DMS79 treated with DMSO at 0.1 percent for 48 hours (cell line): ENCODE results near the gene ID2.

ENCODE experiments used
- DNase-seq: peaks from one replicate; lab custom pipeline; 2025; lab: John Stamatoyannopoulos, UW

Gene ID2, protein sequence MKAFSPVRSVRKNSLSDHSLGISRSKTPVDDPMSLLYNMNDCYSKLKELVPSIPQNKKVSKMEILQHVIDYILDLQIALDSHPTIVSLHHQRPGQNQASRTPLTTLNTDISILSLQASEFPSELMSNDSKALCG

DNA sequence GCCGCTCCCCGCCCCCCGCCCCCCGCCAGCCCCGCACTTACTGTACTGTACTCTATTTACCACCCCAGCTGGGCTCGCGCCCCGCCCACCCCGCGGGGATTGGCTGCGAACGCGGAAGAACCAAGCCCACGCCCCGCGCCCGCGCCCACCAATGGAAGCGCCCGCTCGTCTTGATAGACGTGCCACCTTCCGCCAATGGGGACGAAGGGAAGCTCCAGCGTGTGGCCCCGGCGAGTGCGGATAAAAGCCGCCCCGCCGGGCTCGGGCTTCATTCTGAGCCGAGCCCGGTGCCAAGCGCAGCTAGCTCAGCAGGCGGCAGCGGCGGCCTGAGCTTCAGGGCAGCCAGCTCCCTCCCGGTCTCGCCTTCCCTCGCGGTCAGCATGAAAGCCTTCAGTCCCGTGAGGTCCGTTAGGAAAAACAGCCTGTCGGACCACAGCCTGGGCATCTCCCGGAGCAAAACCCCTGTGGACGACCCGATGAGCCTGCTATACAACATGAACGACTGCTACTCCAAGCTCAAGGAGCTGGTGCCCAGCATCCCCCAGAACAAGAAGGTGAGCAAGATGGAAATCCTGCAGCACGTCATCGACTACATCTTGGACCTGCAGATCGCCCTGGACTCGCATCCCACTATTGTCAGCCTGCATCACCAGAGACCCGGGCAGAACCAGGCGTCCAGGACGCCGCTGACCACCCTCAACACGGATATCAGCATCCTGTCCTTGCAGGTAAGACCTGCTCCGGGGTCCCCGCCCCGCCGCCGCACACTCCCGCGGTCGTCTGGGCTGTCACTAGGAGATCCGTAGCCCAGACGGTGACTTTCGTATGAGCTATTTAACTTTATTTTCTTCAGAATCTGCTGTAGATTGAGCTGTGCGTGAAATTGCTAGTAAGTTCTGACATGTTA, at the start of gene ID2:
TSS of gene ID2 (plus strand) at position 271 of the 907 bp plus-strand sequence. CDS start at position 381, 110 bp downstream.
- DNase-seq = peak; percentile 96

DNA sequence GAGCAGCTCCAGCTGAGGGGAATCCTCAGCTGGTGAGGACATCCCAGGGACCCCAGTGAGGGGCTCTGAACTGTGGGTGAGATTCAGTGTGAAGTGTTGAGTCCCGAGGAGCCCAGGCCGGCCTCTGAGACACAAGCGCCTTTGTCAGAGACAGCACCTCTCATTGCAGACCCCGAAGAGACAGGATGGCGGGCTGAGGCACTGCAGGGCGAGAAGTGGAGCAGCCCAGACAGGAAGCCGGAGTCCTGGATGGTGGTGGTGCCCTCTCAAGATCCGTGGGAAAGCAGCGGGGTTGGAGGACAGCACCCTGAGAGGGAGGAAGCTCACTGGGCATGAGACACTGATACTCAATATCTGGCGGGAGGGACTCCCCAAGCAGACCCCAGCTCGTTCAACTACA, 49.1 kb upstream of the ID2 start:
- no peak for DNase-seq

DNA sequence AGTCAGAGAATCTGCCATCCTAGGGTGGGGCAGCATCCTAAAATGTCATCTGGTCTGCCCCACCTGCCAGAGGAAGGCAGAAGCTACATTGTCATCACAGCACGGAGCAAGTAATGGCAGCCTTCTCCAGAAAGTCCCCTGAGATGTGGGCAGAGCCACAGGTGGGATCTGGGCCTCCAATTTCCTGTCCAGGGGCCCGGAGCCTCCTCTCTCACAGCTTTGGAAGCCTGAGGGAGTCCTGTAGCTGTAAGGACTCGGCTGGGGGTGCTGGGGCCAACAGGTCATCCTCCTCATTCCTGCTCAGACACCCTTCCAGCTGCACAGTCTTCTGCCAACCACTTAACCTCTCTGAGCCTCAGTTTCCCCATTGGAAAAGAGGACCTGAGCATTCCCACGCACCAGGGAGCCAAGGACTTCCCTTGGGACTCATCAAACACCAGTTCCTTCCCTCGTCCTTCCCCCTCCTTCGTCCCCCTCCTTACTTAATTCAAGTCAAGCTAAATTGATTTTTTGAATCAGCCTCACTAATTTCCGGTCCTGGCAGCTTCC, 48.6 kb upstream of the ID2 start:
- DNase-seq = no peak

DNA sequence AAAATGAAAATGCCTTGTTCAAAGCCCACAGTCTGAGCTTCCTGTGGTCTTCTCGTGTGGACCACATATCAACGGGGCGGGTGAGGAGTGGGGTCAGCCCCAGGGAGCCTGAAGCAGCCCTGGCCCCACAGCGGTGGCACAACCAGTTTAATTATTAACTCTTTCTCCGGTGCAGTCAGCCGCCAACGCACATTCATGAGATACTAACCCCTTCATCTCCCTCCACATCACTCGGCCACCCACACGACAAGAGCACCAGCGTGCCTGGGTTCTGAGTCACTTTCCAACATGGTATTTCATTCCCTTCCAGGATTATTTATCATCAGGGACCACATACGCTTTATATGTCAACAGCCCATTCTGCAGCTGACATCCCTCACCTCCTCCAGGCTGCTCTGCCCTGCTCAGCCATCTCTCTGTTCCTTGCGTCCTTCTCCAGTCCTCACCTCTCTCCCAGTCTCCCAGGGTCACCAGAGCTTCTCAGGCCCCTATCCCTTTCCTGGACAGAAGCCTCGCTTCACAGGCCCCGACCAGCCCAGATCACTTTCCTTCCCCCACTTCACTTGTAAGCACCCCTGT, 48.0 kb upstream of the ID2 start:
- no peak for DNase-seq

DNA sequence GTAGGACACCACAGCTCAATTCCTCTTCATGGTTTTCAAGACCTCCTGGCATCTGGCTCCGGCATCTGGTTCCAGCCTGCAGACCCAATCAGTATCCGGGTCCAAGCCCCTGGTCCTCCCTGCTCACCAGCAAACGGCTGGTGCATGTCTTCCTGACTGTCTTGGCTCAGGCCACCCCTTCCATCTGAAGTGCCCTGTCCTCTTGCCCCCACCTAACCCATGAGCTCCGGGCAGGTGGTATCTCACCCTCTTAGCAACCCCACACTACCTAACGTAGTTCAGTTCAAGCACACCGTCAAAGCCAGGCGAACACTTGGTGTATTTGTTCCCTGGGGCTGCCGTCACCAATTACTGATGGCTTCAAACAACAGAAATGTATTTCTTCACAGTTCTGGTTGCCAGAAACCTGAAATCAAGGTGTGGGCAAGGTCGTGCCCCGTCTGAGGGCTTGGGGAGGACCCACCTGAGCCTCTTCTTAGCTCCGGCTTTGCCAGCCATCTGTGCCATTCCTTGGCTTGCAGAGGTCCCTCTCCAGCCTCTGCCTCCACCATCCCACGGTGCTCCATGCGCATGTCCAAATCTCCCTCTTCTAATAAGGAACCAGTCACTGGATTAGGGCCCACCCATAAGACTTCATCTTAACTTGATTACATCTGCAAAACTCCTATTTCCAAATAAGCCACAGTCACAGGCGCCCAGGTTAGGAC, 47.2 kb upstream of the ID2 start:
- no peak for DNase-seq

DNA sequence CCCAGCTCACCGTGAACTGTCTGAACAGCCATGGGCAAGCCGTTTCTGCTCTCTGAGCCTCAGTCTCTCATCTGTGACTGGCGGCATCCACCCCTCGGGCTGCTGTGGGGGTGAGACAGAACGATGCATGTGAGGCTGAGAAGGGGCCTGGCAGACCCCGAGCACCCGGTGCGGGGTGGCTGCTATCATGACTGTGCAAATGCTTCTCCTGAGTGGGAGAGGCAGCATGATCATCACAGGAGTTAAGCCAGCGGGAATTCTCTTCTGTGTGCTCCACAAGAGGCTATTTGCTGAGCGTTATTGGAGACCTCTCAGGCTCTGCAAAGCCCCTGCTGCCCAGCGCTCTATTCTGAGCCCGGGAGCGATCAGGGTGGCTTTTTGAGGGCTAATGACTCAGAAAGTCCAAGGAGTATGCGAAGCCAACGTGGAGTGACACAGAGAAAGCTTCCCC, 45.8 kb upstream of the ID2 start:
- no peak for DNase-seq

DNA sequence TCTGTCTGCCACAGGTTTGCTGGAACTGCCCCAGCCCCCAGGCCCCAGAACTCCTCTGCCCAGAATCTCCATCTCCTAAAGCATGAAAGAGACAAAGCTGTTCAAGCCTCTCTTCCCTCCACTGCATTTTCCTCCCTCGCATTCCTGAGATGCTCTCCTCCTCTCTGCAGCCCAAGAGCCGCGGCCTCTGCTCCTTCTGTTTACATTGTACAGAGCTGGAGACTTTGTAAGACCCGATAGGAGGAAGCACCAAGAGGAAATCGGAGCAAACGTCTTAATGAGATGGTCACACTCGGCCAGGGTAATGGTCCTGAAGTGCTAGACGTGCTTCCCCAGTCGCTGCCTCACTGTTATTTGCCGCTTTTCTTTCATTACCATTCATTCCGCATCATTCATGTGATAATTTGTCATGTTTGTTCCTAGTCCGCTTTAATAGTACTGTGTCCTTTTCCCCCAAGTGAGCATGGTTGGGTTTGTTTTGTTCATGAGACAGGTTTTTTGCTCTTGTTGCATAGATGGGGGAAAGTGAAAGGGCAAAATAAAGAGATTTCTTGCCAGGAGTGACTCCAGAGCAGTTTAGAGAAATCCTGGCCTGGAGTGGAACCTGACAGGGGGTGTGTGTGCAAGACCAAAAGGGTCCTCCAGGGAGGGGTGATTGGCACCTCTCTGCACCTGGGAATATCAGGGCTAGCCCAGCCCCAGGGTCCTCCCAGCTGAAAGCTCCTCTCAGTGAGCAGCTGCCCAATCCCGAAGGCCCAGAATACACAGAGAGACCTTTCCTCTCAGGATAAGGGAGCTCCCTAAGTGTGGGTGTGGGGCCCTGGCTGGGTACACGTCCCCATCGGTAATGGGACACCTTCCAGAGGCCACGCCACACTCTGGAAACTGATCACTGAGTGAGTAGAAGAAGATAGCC, 44.9 kb upstream of the ID2 start:
- peak; percentile 46 for DNase-seq

DNA sequence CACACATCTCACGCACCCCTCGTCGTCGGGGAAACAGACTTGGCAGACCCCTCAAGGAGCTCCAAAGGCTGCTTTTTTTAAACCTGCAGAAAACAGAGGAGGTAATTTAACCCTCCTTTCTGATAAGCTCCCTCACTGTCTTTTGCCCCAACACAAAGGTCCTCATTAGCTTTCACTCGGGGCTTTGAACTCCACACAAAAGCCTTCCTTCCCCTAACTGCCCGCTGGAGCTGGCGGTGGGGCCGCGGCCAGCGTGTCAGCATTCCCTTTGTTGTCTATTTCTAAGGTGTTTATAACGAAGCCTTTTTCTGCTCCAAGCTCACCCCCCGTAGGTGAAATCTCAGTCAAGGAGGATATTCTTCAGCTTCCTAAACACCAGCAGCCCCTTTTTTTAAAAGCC, 43.5 kb upstream of the ID2 start:
- DNase-seq = no peak

DNA sequence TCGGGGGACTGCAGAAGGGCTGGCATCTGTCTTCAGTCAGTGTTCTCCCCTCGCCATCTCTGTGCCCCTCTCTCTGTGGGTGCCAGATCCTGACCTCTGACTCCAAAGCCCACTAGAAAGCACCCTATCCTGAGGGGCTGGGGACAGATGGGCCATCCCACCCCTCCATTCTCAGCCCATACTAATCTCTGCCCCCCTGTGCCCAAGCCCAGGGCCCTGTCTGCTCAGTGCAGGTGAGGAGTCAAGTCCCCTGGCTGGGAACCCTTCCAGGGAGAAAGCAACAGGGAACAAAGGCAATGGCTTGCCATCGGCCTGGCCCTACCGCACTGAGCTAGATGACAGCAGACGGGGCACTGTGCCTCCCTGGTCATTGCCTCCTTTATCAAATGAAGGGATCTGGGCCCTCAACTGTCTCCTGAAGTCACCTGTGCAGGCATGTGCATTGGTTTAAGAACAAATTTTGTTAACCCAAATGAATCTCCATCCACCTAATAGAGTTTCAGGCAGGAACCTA, 42.7 kb upstream of the ID2 start:
- DNase-seq = no peak

DNA sequence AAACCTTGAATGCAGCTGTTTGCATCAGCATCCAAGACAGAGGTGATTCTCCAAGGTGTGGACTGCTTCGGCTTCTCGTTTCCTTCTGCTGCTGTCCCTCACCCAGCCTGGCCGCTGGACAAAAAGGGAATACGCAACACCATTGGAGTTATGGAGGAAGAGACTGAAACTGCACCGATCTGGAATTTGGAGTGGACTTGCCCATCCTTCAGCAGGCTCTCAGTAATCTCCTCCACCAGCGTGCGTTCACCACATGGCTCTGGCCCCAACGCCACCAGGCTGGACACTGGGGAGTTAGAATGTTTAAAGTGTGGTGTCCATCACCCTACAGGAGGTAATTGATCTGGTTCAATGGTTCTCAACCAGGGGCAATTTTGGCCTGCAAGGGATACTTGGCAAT, 41.4 kb upstream of the ID2 start:
- no peak for DNase-seq

DNA sequence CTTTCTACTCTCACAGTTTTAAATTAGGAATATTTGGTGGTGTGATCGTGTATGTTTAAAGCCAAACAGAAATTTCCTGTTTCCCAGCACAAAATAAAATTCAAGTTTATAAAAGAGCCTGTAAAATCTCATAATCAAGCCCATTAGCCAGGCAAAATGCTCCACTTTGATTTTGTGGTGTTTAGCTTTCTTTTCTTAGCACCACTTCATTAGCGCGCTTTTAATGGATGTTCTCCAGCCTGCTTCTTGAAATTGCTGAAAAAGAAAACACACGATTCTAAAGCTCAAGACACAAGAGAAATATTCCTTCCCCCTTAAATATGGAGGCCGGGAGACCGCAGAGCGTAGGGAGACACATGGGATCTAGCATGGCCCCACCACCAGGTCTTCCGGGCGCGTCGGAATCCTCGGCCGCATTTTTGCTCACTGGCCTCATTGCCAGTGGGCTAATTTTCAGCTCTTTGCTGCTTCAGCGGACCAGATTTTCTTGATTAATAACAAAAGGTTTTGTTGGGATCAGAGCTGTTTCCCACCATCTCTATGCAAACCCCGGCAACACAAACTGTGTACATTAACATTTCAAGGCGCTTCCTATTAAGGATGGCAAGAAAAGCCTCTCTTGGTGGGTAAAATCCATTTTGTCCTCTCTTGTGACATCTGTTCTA, 40.4 kb upstream of the ID2 start:
- DNase-seq = no peak

DNA sequence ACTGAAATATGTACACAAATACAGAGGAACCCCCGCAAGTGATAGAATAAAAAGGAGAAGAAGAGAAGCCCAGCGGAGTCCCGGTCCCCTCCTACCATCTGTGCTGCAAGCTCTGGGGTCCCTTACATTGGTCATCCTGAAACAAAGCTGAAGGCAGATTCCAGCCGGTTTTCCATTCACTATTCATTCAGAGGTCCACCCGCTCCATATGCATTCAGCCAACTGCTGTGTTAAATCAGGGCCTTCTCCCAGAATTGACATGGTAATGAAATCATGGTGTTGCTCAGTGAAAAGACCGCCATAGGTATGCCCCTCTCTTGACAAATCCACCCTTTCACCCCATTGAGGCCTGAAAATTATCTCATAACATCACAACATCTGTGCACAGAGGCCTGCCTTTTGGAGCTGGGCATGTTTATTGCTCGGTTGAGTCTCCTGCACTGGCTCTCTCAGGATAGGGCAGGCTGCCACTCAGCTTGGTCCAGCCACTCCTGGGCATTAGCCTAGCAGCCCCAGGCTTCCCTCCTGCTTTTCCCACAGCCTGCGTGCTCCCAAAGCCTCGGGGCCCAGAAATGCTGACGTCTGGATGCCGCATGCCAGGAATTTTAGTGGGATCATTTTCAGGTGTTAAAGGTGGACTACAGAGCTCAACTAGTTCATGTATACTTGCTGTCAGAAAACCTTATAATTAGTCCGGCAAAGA, 39.3 kb upstream of the ID2 start:
- DNase-seq = no peak

DNA sequence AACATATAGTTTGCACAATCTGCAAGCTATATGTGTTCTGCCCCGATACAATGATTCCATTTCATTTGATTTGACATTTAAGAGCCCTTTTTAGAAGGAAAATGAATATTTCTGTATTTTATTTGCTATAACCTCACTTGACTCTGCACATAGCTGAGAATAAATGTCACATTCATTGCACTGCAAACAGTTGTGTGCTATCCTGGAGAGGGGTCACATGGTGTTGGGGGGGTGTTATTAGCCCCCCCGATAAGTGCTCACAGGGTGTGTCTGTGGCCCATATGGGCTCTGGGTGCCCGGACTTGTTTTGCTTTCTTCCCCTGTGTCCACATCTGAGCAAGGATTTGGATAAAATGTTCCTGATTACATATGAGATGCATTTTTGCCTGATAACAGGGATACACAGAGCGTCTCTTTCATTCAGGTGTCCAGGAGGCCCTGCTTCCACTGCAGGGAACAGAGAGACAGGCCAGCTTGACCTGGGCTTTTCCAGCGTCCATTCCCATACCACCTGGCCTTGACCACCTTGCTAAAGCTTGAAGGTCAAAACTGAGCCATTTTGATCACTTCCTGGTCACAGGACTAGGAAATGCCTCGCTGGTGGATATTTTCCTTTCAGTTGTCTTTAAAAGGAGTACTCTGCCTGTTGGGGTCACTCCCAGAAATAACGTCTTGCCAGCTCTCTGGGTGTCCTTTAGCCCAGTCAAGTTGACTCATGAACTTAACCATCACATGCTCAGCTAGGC, 38.4 kb upstream of the ID2 start:
- DNase-seq = no peak

DNA sequence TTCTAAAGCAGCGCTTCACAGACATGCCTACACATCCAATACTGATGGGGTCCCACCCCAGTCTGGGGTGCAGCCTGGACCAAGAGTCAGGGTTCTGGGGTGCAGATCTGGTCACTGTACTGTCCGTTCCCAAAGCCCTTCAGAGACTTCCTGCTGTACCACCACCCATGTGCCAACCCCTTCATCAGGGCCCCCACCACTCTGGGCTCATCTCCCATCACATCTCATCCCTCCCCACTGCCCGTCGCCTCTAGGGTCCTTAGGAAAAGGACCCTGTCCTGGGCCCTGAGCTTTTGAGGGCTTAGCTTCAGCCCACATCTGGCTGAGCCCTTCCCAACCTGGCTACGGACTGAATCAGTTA, 37.9 kb upstream of the ID2 start:
- no peak for DNase-seq

DNA sequence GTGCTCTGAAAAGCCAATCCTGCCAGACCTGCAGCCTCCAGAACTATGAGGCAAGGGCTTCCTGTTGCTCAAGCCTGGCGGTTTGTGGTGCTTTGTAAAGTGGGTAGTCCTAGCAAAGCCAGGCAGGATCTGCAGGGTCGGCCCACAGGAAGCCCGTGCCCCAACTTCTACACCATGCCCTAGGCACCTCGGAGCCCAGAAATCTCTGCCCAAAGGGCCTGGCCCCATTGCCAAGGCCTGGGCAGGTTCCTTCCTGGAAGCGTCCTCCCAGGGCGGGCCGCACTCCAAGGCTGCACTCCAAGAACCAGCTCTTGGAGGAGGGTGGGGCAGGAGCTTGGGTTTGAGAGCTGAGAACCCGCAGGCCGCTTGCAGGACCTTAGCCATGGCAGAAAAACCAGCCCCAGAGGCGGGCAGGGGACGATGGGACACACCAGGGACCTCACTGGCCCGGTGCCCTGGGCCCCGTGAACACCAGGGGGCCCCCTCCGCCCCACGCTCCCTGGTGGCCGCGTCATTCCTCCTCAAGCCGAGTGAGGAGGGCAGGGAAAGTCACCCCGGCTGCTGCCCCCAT, 37.2 kb upstream of the ID2 start:
- no peak for DNase-seq

DNA sequence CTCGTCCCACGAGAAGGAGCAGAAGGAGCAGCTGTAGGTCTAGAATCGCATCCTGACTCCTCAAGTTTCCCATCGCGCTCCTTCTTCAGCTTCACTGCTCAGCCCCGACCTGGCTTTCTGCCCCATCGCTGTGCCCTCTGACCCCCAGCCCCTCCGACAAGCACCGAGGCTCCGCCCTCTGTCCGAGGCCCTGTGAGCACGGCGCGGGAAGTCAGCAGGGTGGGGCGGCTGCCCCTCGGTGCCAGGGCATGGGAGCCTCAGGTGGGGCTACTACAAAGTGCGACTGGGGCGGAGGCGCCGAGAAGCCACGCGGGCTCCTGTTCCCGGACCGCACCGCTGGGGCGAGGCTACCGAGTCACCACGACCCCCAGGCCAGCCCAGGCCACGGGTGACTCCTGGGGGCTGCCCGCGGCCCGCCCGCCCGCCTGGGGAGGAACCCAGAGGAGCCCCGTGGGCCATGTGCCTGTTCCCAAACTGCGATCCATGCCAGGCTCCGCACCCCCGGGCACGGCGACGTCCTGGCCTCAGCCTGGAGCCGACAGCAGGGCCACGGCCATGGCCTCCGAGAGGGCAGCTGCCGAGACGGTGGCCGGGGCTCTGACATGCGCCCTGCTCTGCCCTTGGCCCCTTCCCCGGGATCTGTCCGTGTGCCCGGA, 36.6 kb upstream of the ID2 start:
- no peak for DNase-seq

DNA sequence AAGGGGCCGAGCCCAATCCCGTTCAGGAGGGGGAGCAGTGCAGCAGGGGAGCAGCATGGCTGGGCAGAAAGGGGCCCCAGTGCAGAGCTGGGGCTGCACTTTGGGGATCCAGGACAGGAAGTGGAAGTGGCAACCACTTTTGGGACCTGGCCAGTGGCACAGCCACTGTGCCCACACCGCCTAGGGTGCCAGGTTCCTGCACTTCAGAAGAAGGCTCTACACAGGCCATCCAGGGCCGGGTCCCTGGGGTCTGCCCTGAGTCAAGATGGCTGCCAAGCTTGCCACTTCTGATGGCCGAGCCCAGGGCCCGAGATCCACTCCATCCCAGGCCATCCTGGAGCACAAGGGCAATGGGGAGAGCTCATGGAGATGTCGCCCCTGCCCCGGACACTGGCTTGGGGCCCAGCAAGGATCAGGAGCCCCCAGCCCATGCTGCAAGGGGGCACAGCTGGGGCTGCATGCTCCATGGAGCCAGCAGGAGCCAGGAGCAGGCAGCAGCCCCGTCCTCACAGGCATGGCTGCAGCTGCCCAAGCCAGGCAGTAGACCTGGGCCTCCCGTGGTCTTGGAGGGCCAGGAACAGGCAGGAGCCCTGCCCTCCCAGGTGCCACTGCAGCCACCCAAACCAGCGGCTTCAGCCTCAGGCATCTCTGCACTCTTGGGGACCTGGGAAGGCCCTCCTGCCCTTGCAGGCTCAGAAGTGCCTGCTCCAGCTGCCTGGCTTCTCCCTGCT, 35.0 kb upstream of the ID2 start:
- DNase-seq = no peak

DNA sequence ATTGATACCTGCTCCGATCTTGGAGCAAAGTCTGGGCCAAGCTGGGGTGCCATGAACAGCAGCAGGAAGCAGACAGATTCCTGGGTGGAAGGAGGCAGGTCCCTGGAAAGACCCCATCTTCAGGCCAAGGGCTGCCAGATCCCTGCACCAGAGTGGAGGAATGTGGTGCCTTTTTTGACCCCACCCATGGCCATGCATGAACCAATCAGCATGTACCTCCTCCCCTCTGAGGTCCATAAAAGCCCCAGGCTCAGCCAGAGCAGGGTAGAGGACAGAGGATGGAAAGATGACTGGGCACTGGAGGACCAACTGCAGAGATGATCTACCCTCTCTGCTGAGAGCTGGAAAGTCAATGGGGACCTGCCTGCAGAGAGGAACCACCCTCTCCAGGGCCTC, 34.4 kb upstream of the ID2 start:
- DNase-seq = no peak
